Mesodermal cell (in vitro differentiated cells): ENCODE results near the gene ACTN4.

ENCODE experiments used
- H3K27ac ChIP-seq: 2 replicates; pipeline ENCODE4 v1.7.0; 2013; ENCODE audit warnings: mild to moderate bottlenecking, low read depth, low read length, moderate library complexity; ENCODE audit not compliant: severe bottlenecking
- H3K36me3 ChIP-seq: 2 replicates; pipeline ENCODE4 v1.7.1; 2013; ENCODE audit warnings: mild to moderate bottlenecking, low read length, moderate library complexity; ENCODE audit not compliant: control insufficient read depth, insufficient read depth
- H3K4me1 ChIP-seq: one replicate; pipeline ENCODE4 v1.7.1; 2013; ENCODE audit warnings: mild to moderate bottlenecking, low read length; ENCODE audit not compliant: insufficient read depth, control insufficient read depth, poor library complexity, severe bottlenecking
- H3K4me3 ChIP-seq: 2 replicates; pipeline ENCODE4 v1.7.0; 2013; ENCODE audit warnings: low read length, control low read depth, mild to moderate bottlenecking; ENCODE audit not compliant: insufficient read depth, poor library complexity, severe bottlenecking; ENCODE audit errors: extremely low read depth
- H3K9me3 ChIP-seq: 2 replicates; pipeline ENCODE4 v1.7.1; 2013; ENCODE audit warnings: mild to moderate bottlenecking, low read length, moderate library complexity; ENCODE audit not compliant: control insufficient read depth
- WGBS, 2 experiments: methylation state at CpG; one replicate each; pipeline ENCODE4 v1.1.5; 2013; ENCODE audit warnings: missing lambda C conversion rate in 2 of 2; ENCODE audit not compliant: insufficient coverage in 2 of 2; 5-methylcytosine and 5-hydroxymethylcytosine counted together

Gene ACTN4

DNA sequence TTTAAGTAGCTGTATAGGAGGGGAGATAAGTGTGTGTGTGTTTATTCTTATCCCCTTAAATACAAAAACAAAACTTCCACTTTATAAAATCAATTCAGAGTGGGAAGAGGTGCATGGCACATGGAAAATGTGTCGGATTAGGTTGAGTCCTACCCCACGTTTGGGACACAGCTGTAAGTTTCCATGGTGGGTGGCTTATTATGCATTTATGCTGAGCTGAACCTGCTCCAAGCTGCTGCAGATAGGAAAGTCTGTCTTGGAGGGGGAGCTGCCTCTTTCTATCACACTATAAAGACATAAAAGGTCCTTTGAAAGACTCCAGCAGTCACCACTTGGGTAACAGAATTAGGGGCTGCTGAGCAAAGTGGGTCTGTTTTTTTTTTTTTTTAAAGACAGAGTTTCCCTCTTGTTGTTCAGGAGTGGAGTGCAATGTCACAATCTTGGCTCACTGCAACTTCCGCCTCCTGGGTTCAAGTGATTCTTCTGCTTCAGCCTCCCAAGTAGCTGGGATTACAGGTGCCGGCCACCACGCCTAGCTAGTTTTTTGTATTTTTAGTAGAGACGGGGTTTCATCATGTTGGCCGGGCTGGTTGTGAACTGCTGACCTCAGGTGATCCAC lies 15.2 kb downstream of the ACTN4 start:
- peaks cover 31% of the 10 kb centered on the region for H3K36me3 ChIP-seq
- peak overlapping the region; percentile 30 for H3K27ac ChIP-seq
- H3K4me3 ChIP-seq, result no peak overlapping the region
- WGBS, 2 experiments, result 90 to 98% methylated on average over 5 to 7 of the region's 7 CpGs
- peaks cover 92% of the 10 kb centered on the region for H3K4me1 ChIP-seq
- no peaks in the 10 kb centered on the region for H3K9me3 ChIP-seq

DNA sequence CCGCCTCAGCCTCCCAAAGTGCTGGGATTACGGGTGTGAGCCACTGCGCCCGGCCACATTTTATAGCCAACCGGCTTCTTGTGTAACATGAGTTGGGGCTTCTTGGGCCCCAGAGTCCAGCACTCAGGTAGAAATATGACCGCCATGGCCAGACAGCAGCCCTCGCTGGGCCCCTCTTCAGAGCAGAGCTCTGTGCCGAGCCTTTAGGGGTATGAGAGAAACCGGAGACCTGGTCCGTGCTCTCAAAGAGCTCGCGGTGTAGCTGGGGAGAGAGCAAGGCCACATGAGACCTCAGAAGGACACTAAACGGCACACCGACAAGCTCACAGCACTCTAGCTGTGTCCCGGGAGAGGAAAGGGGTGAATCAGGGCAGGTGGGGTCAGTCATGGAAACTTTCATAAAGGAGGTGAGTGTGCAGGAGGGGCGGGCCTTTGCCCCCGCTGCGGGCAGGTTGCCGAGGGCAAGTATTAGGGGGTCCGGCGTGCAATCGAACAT lies 15.8 kb downstream of the ACTN4 start:
- no peaks in the 10 kb centered on the region for H3K9me3 ChIP-seq
- 96 to 98% methylated on average over 19 to 22 of the region's 22 CpGs for WGBS, 2 experiments
- peaks cover 92% of the 10 kb centered on the region for H3K4me1 ChIP-seq
- H3K4me3 ChIP-seq, result no peak overlapping the region
- peak overlapping the region; percentile 20 for H3K27ac ChIP-seq
- peaks cover 33% of the 10 kb centered on the region for H3K36me3 ChIP-seq

DNA sequence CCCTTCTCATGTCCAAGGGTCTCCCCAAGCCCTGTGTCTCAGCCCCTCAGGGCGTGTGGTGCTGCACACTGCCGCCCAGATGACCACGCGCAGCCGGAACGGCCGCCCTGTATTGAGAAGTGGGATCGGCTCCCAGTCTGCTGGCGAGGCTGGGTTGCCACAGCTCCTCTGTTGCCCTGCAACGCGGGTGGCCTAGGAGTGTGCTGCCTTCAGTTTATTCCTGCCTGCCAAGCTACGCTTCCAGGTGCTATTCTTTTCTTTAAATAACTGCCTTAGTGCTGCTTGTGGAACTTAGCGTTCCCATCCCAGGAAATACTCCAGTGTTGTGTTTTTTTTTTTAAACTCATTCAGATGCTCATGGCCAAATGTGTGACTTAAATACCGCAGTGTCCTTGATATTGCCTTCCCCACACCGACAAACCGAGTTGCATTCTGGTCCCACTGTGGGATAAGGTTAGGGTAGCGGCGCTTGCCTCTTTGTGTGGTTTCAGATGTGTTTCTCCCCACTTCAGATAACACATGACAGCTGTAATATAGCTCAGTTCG lies 16.6 kb downstream of the ACTN4 start:
- no peaks in the 10 kb centered on the region for H3K9me3 ChIP-seq
- 87 to 93% methylated on average over 12 to 13 of the region's 19 CpGs for WGBS, 2 experiments
- no peak overlapping the region for H3K4me3 ChIP-seq
- H3K36me3 ChIP-seq, result peaks cover 41% of the 10 kb centered on the region
- peaks cover 92% of the 10 kb centered on the region for H3K4me1 ChIP-seq
- H3K27ac ChIP-seq, result peak overlapping the region; percentile 99

GRCh38 chr19:38664503-38665211 lies 17.2 kb downstream of the ACTN4 start:
- WGBS, 2 experiments, result 51 to 63% methylated on average over 4 to 7 of the region's 7 CpGs
- Histone ChIP-seq H3K27ac (peak overlapping the region; percentile 99), H3K4me3 (no peak overlapping the region), H3K36me3 (peaks cover 47% of the 10 kb centered on the region), H3K9me3 (no peaks in the 10 kb centered on the region), H3K4me1 (peaks cover 93% of the 10 kb centered on the region)

- no peak overlapping the region for H3K4me3 ChIP-seq
- peaks cover 96% of the 10 kb centered on the region for H3K4me1 ChIP-seq
- no peaks in the 10 kb centered on the region for H3K9me3 ChIP-seq
- H3K27ac ChIP-seq, result peak overlapping the region; percentile 99
- WGBS, 2 experiments, result 77 to 88% methylated on average over 6 to 10 of the region's 13 CpGs
- H3K36me3 ChIP-seq, result peaks cover 55% of the 10 kb centered on the region
These were observed 17.9 kb downstream of the ACTN4 start for GRCh38 chr19:38665219-38665931.

DNA sequence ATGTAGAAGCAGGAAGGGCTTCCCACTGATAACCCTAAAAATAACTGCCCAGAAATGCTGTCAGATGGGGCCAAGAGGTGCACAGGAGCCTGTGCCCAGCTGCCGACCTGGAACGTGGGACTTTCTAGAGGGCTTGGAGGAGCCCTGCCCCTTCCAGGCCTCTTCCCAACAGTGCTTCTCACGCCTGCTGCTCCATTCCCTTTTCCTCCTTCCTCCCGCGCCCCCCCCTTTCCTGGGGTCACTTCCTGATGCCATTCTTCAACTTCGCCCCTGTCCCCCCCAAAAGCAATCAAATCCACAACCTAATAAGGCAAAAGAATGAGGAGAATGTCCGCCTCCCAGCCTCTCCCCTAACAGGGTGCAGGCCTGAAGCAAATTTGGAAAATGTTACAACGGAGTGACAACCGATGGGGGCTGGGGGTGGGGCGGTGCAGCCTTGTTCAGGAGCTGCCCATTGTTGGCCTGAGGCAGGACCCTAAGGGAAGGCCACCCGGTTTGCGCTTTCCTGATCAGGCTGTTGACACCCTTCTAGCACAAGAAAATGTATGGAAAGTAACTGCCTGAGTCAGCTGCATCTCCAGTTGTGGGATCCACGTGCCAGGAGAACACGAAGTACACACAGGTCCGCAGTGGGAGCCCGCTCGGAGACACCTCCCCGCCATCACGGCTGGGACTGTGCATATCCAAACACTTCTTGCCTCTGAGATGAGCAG lies 18.7 kb downstream of the ACTN4 start:
- peaks cover 96% of the 10 kb centered on the region for H3K4me1 ChIP-seq
- peaks cover 49% of the 10 kb centered on the region for H3K36me3 ChIP-seq
- peak overlapping the region; percentile 1 for H3K4me3 ChIP-seq
- no peaks in the 10 kb centered on the region for H3K9me3 ChIP-seq
- 13% methylated on average over 11 to 15 of the region's 19 CpGs for WGBS, 2 experiments
- peak overlapping the region; percentile 99 for H3K27ac ChIP-seq

DNA sequence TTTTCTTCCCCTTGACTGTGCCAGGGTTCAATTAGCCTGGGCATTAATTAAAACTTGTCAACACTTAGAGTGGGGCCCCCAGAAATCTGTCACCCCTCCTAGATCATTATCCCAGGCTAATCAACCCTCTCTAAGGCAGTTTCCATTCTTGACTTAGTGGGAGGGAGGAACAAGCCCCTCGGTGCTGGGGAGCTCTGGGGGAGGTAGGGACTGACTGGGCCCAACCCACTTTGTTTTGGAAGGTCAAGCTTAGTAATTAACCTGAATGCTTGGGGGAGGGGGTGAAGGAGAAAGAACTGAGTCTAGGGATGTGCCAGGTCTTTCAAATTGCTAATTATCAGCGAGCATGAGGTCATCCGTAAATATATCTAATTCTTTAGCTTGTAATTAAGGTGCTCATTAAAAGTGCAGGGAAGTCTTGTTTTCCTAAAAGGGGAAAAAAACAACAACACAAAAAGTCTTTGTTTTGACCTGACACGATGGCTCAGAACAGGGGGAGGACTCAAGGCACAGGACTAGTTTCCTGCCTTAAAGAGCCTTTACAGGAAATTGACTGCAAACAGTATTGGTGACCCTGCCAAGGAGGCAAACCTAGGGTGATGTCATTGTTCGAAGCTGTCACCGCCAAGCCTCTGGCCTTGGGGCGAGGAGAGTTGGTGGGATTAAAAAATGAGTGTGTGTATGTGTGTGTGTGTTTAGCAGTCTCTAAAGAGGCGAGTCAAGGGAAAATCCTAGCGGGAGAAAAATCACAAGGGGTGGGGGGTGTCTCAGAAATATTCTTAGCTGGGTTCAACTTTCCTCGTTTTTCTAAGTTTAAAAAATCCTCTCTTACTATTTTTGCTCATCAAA lies 19.4 kb downstream of the ACTN4 start:
- Histone ChIP-seq H3K27ac (peak overlapping the region; percentile 99), H3K4me3 (peak overlapping the region; percentile 1), H3K9me3 (no peaks in the 10 kb centered on the region), H3K4me1 (peaks cover 99% of the 10 kb centered on the region), H3K36me3 (peaks cover 43% of the 10 kb centered on the region)
- 12 to 20% methylated on average over 6 to 7 of the region's 10 CpGs for WGBS, 2 experiments

DNA sequence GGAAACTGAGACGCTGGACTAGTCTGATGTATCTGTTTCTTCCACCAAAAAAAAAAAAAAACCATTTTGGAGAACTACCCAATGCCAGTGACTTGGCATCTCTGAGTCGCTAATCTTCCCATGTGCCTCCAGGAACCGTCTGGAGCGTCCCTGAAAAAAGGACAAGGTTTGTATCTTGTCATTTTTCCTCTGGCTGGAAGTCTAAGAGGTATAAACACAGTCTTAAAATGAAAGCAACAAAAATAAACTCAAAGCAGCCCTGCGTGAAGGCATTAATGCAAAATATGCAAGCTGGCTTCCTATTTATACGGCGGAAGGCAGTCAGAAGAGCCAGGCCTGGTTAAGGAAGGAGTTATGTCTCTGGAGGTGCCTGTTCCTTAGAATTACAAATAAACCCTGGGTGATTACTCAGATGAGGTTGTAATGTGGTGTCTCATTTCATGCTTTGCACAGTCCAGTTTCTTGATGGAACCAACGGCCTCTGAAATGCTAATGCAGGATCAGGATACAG lies 20.3 kb downstream of the ACTN4 start:
- H3K4me1 ChIP-seq, result peaks cover 95% of the 10 kb centered on the region
- peak overlapping the region; percentile 99 for H3K27ac ChIP-seq
- no peak overlapping the region for H3K4me3 ChIP-seq
- H3K36me3 ChIP-seq, result peaks cover 38% of the 10 kb centered on the region
- 78 to 81% methylated on average over 6 of the region's 8 CpGs for whole genome bisulfite sequencing, 2 experiments
- no peaks in the 10 kb centered on the region for H3K9me3 ChIP-seq

DNA sequence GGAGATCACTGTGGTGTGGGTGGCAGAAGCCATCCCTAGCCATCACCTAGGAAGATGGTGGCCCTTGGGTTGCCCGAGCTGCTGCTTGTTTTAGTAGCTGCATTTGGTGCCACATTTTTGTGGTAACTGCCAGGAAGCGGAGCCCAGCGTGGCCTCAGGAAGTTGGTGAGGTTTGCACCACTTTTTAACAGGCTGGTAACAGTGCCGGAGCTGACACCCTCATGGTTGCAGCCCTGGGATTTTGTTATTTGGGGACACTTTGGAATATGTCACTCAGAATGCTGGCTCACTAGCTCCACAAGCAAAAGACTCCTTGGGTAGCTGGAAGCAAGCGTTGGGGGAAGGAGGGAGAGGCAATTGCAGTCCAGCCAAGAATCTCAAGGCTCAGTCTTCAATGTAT lies 22.1 kb downstream of the ACTN4 start:
- peaks cover 85% of the 10 kb centered on the region for H3K4me1 ChIP-seq
- peak overlapping the region; percentile 17 for H3K27ac ChIP-seq
- WGBS, 2 experiments, result 85 to 100% methylated on average over 2 to 3 of the region's 5 CpGs
- no peaks in the 10 kb centered on the region for H3K9me3 ChIP-seq
- no peak overlapping the region for H3K4me3 ChIP-seq
- peaks cover 35% of the 10 kb centered on the region for H3K36me3 ChIP-seq
